GM12872 (cell line): ENCODE data around the gene TNNI3.

ENCODE experiments used
- CTCF ChIP-seq: IDR thresholded peaks from 3 replicates; pipeline ENCODE4 v1.5.1; 2011; ENCODE audit warnings: low read depth, mild to moderate bottlenecking, low read length, moderate library complexity; ENCODE audit not compliant: insufficient read depth

Gene TNNI3

GRCh38 chr19:55158848-55159749 is 1.6 kb upstream of the TNNI3 start:
- TF ChIP-seq CTCF = no peak

GRCh38 chr19:55158423-55158822 is 891 bp upstream of the TNNI3 start:
- no peak for TF ChIP-seq CTCF

GRCh38 chr19:55156202-55157063 is 1.1 kb downstream of the TNNI3 start:
- no peak for TF ChIP-seq CTCF

GRCh38 chr19:55153652-55154264 is 3.8 kb downstream of the TNNI3 start:
- no peak for TF ChIP-seq CTCF

GRCh38 chr19:55152017-55152416 is 5.5 kb downstream of the TNNI3 start:
- TF ChIP-seq CTCF = no peak

- no peak for TF ChIP-seq CTCF
Measured at GRCh38 chr19:55149078-55150003, 8.2 kb downstream of the TNNI3 start, which contains the start of gene TNNT1. Gene TNNT1 (minus strand): TSS chr19:55149206. CDS start chr19:55147157, 2,049 bp downstream.
